ENCODE results near the gene ZBTB18. TPM values are rescaled to one million over a fixed set of nuclear protein-coding genes. Genes with fewer than 3 reads are reported as not detected.

The ZBTB18 gene
- total RNA-seq, 1 experiment from 2014 or later, result 12.1 TPM

DNA sequence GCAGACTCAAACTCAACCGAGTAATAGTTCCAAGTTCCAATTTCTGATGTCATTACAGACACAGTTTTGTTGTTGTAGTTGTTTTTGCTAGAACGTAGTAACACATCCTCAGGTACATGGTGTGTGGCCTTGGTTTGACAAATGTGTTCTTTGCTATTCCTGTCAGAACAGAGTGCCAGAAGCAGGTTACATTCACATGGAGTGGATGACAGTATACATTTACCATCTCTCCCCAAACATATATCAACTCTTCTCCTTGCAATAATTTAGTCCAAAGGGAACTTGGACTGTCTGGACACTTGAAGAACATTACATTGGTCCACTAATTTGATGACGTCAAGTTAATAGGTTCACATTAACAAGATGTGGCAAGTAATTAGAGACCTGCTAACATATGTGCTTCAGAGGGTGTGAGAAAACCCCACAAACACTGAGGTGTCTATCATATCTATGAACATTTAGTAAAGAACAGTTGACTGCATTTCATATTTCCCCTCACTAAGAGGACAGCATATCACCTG lies 44.6 kb upstream of the ZBTB18 start:
- Histone ChIP-seq H3K4ac (ENCODE audit: low read depth, low read length) (no peak overlapping the region), H3K9ac (ENCODE audit: extremely low read depth, insufficient read length, low read length) (no peak overlapping the region), H2BK12ac (ENCODE audit: insufficient read length, low read depth, low read length) (no peak overlapping the region), H3K79me1 (ENCODE audit: insufficient read depth, low read depth, low read length, poor library complexity, severe bottlenecking) (no peaks in the 10 kb centered on the region), H4K91ac (ENCODE audit: insufficient read length, low read depth, low read length) (no peak overlapping the region), H2AK5ac (ENCODE audit: insufficient read length, low read length) (no peak overlapping the region), H3T11ph (ENCODE audit: low read length) (no peak overlapping the region), H4K20me1 (ENCODE audit: control insufficient read depth, insufficient read depth, insufficient read length) (no peaks in the 10 kb centered on the region), H3K18ac (ENCODE audit: insufficient read length, low read depth, low read length) (no peak overlapping the region), H2BK5ac (ENCODE audit: insufficient read length, low read length) (no peak overlapping the region), H3K4me1 (ENCODE audit: insufficient read depth, low read length) (no peaks in the 10 kb centered on the region), H4K8ac (replicated peaks; ENCODE audit: insufficient read length, low read depth, low read length) (no peak overlapping the region), H3K79me2 (ENCODE audit: insufficient read depth, low read length) (no peaks in the 10 kb centered on the region), H4K5ac (ENCODE audit: insufficient read length, low read depth, low read length) (no peak overlapping the region), H3K14ac (ENCODE audit: insufficient read depth, low read length) (no peak overlapping the region), H3K23ac (ENCODE audit: insufficient read length, low read depth, low read length) (no peak overlapping the region), H3K23me2 (ENCODE audit: insufficient read length, low read depth, low read length, poor library complexity, severe bottlenecking) (no peaks in the 10 kb centered on the region), H2BK120ac (ENCODE audit: low read depth, low read length, poor library complexity, severe bottlenecking) (no peak overlapping the region), H3K9me3 (ENCODE audit: control insufficient read depth, low read depth, low read length) (no peaks in the 10 kb centered on the region), H2BK15ac (ENCODE audit: low read depth, low read length) (no peak overlapping the region), H3K27me3 (ENCODE audit: insufficient read depth, low read length) (no peaks in the 10 kb centered on the region), H3K56ac (ENCODE audit: insufficient read length, low read depth, low read length) (no peak overlapping the region), H2BK20ac (ENCODE audit: low read depth, low read length, poor library complexity, severe bottlenecking) (no peak overlapping the region), H3K27ac (ENCODE audit: insufficient read length, low read depth, low read length) (no peak overlapping the region), H3K4me2 (ENCODE audit: insufficient read depth, insufficient read length, low read length) (no peak overlapping the region), H2AFZ (ENCODE audit: low read length) (no peak overlapping the region)
- no peak overlapping the region for H3K4me3 Mint-ChIP-seq
- no peak for DNase-seq
- TF ChIP-seq, protein P1, sequence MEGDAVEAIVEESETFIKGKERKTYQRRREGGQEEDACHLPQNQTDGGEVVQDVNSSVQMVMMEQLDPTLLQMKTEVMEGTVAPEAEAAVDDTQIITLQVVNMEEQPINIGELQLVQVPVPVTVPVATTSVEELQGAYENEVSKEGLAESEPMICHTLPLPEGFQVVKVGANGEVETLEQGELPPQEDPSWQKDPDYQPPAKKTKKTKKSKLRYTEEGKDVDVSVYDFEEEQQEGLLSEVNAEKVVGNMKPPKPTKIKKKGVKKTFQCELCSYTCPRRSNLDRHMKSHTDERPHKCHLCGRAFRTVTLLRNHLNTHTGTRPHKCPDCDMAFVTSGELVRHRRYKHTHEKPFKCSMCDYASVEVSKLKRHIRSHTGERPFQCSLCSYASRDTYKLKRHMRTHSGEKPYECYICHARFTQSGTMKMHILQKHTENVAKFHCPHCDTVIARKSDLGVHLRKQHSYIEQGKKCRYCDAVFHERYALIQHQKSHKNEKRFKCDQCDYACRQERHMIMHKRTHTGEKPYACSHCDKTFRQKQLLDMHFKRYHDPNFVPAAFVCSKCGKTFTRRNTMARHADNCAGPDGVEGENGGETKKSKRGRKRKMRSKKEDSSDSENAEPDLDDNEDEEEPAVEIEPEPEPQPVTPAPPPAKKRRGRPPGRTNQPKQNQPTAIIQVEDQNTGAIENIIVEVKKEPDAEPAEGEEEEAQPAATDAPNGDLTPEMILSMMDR (conservative IDR thresholded peaks at IDR 0.05), result no peak
- H3K27ac Mint-ChIP-seq, result no peak overlapping the region
- H3K9me3 Mint-ChIP-seq, result no peaks in the 10 kb centered on the region; a peak in 2 of 5 replicates
- H3K4me1 Mint-ChIP-seq, result peaks cover 9 to 11% of the 10 kb centered on the region in 2 experiments
- H3K27me3 Mint-ChIP-seq (ENCODE audit: low read depth), result no peaks in the 10 kb centered on the region; the same call in none of the 2 replicates
- no CpG with 5 or more reads among the region's 3 CpGs for WGBS (ENCODE audit: extremely low coverage, insufficient read length, low lambda C conversion rate)
- no peaks in the 10 kb centered on the region for H3K36me3 Mint-ChIP-seq (ENCODE audit: insufficient read depth in 1 of 3, low read depth in 3 of 3)

Measured in H9 (cell line).